T-helper 1 cell treated with Interleukin-12 subunit alpha and Interleukin-12 subunit beta and Interleukin-4 antibody, amounts not matched to agents 30 ng/mL and 1 ng/mL, for 36 hours (primary cell): ENCODE measurements around the gene SLC2A14. TPM values are rescaled to one million over a fixed set of nuclear protein-coding genes. Genes with fewer than 3 reads are reported as not detected.

ENCODE experiments used
- intact Hi-C: fragments of 100-400 bp; cut with micrococcal nuclease; formaldehyde crosslinking; loops from one replicate; pipeline ENCODE4 v1.15.1; 2024
- total RNA-seq: library from RNA; stranded (reverse); gene quantifications from 2 replicates; pipeline ENCODE4 v1.2.3, GENCODE V29; 2022

The SLC2A14 gene
- total RNA-seq, 1 donor from 2014 or later, result not detected

DNA sequence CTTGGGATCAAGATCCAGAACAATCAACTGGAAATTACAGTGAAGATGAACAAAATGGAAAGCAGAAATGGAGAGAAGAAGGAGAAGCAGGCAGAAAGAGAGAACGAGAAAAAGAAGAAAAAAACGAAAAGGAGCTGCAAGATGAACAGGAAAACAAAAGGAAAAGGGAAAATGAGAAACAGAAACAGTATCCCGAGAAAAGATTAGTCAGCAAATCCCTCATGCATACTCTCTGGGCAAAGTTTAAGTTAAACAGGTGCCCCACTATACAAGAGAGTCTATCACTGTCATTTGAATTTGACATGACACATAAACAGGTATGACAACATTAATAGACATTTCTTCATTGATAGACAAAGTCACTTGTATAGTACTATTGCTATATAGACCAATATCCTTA is 102.7 kb downstream of the SLC2A14 start:
- intact Hi-C loops, result no loop called here

Other genes starting within 250 kb of the SLC2A14 start
- gene APOBEC1, start 207.0 kb downstream of the SLC2A14 start, total RNA-seq, result not detected in 2 replicates
- gene GDF3, start 177.1 kb downstream of the SLC2A14 start, total RNA-seq, result not detected in 2 replicates
- gene DPPA3, start 161.5 kb downstream of the SLC2A14 start, total RNA-seq, result not detected in 2 replicates
- not detected in 2 replicates for gene CLEC4C, start 125.5 kb downstream of the SLC2A14 start, total RNA-seq
- gene NANOGNB, start 107.7 kb downstream of the SLC2A14 start, total RNA-seq, result not detected in 2 replicates
- not detected in 2 replicates for gene NANOG, start 83.5 kb downstream of the SLC2A14 start, total RNA-seq
- gene SLC2A3, start 63.3 kb upstream of the SLC2A14 start, total RNA-seq, result 351 and 353 TPM in 2 replicates
- 18.0 and 18.2 TPM in 2 replicates for gene FOXJ2, start 159.8 kb upstream of the SLC2A14 start, total RNA-seq
- gene C3AR1, start 193.4 kb upstream of the SLC2A14 start, total RNA-seq, result 5.8 and 6.1 TPM in 2 replicates
- gene NECAP1, start 209.4 kb upstream of the SLC2A14 start, total RNA-seq, result 40.2 and 47.4 TPM in 2 replicates